A549 treated with DMSO at 1 μM for 4 hours (cell line): Measurements from ENCODE around the gene STMN3. TPM values are rescaled to one million over a fixed set of nuclear protein-coding genes. Genes with fewer than 3 reads are reported as not detected.

Experiments
- total RNA-seq: library from RNA; stranded (reverse); fragments of 200-300 nt; extraction: Qiagen RNA extraction; gene quantifications from 5 replicates; pipeline ENCODE4 v1.2.3, GENCODE V29; 2022; ENCODE audit warnings: low read depth

Gene STMN3
- total RNA-seq: 7.5 to 11.4 TPM (median 9.0 TPM) in 5 replicates

GRCh38 chr20:63653041-63653973, at the start of gene STMN3:
TSS of gene STMN3 (minus strand) at chr20:63653424. CDS start at chr20:63653345, 79 bp downstream.

DNA sequence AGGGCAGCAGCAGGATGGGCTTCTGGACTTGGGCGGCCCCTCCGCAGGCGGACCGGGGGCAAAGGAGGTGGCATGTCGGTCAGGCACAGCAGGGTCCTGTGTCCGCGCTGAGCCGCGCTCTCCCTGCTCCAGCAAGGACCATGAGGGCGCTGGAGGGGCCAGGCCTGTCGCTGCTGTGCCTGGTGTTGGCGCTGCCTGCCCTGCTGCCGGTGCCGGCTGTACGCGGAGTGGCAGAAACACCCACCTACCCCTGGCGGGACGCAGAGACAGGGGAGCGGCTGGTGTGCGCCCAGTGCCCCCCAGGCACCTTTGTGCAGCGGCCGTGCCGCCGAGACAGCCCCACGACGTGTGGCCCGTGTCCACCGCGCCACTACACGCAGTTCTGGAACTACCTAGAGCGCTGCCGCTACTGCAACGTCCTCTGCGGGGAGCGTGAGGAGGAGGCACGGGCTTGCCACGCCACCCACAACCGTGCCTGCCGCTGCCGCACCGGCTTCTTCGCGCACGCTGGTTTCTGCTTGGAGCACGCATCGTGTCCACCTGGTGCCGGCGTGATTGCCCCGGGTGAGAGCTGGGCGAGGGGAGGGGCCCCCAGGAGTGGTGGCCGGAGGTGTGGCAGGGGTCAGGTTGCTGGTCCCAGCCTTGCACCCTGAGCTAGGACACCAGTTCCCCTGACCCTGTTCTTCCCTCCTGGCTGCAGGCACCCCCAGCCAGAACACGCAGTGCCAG, 43.6 kb upstream of the STMN3 start, which contains the start of gene TNFRSF6B:
Gene TNFRSF6B, plus strand, starts transcription at position 25 of the 729 bp plus-strand sequence. Its CDS starts 116 bp downstream, at position 141.

DNA sequence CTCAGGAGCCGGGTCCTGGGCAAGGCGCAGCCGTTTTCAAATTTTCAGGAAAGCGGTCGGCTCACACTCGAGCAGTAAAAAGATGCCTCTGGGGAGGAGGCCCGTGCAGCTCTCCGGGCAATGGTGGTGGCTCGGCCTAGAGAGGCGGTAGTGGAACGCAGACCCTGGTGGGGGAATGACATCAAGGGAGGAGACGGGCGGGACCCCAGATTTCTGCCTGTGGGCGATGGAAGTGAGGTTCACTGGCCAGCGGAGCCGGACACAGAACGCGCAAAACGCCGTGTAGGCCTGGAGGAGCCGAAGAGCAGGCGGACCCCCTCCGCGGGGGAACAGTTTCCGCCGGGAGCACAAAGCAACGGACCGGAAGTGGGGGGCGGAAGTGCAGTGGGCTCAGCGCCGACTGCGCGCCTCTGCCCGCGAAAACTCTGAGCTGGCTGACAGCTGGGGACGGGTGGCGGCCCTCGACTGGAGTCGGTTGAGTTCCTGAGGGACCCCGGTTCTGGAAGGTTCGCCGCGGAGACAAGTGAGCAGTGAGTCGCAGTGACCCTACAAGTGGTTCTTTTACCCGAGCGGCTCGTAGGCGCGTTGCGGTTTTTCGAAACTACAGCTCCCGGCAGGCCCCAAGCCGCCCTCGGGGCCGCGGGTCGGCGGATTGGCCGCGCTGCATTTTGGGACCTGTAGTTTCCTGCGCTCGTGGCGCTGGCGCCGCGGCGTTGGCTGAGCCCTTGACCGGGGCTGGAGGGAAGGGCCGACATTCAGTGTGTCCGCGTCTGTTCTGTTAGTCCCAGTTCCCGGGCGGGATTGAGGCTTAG, 4.9 kb upstream of the STMN3 start, which contains the start of gene RTEL1:
Gene RTEL1, plus strand, starts transcription at position 376 of the 812 bp plus-strand sequence. CDS start 1,091 bp downstream, outside the sequence.

DNA sequence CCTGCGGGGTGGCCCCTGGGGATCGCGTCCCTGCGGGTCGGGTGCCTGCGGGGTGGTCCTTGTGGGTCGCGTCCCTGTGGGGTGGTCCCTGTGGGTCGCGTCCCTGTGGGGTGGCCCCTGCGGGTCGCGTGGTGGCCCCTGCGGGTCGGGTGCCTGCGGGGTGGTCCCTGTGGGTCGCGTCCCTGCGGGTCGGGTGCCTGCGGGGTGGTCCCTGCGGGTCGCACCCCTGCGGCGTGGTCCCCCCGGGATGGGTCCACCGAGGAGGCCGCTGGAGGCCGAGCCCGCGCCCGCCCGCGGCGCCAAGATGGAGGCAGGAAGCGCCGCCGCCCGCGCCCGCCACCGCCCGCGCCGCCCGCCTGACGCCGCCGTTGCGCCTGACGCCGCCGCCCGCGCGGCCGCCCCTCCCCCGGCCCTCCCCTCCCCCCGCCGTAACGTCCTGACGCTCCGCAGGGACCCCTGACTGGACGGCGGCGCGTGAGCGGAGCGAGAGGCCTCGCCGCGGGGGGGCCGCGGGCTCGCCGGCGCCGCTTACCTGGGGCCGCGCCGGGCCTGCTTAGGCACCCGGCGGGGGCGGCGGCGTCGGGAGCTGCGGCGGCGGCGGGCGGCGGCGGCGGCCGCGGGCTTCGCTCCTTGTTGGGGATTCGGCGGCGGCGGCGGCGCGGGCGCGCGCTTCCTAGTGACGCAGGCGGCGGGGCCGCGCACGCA, 26.6 kb downstream of the STMN3 start, which contains the start of gene GMEB2:
Gene GMEB2, minus strand, starts transcription at position 678 of the 705 bp plus-strand sequence. CDS start 7,704 bp downstream, outside the sequence.

Other genes starting within 250 kb of the STMN3 start
- 0.47 to 0.86 TPM (median 0.75 TPM) in 5 replicates for gene KCNQ2, start 180.8 kb downstream of the STMN3 start, total RNA-seq
- gene EEF1A2, start 154.3 kb downstream of the STMN3 start, total RNA-seq: 128 to 177 TPM (median 145 TPM) in 5 replicates
- gene PPDPF, start 132.7 kb downstream of the STMN3 start, total RNA-seq: 248 to 342 TPM (median 288 TPM) in 5 replicates
- gene PTK6, start 116.0 kb downstream of the STMN3 start, total RNA-seq: 2.1 to 3.1 TPM (median 2.5 TPM) in 5 replicates
- gene SRMS, start 105.7 kb downstream of the STMN3 start, total RNA-seq: 0.06 TPM in 1 of 5 replicates, not detected in the others
- gene FNDC11, start 99.3 kb downstream of the STMN3 start, total RNA-seq: 0.07 to 0.20 TPM (median 0.16 TPM) in 5 replicates
- gene HELZ2, start 79.2 kb downstream of the STMN3 start, total RNA-seq: 7.3 to 11.0 TPM (median 9.5 TPM) in 5 replicates
- 8.9 to 12.1 TPM (median 11.2 TPM) in 5 replicates for gene GMEB2, start 26.3 kb downstream of the STMN3 start, total RNA-seq
- gene RTEL1, start 4.9 kb upstream of the STMN3 start, total RNA-seq: 5.3 to 8.8 TPM (median 7.0 TPM) in 5 replicates
- 0.81 to 1.1 TPM (median 1.0 TPM) in 4 of 5 replicates, not detected in the other for gene TNFRSF6B, start 43.2 kb upstream of the STMN3 start, total RNA-seq
- gene ARFRP1, start 54.6 kb upstream of the STMN3 start, total RNA-seq: 27.9 to 37.6 TPM (median 32.6 TPM) in 5 replicates
- 24.0 to 30.5 TPM (median 27.2 TPM) in 5 replicates for gene ZGPAT, start 54.6 kb upstream of the STMN3 start, total RNA-seq
- gene LIME1, start 83.2 kb upstream of the STMN3 start, total RNA-seq: 3.4 to 11.6 TPM (median 8.1 TPM) in 5 replicates
- 60.9 to 99.3 TPM (median 87.7 TPM) in 5 replicates for gene SLC2A4RG, start 86.4 kb upstream of the STMN3 start, total RNA-seq
- gene ZBTB46, start 177.8 kb upstream of the STMN3 start, total RNA-seq: 0.50 to 0.94 TPM (median 0.77 TPM) in 5 replicates
- 0.05 TPM in 1 of 5 replicates, not detected in the others for gene ABHD16B, start 208.1 kb upstream of the STMN3 start, total RNA-seq
- gene TPD52L2, start 211.8 kb upstream of the STMN3 start, total RNA-seq: 119 to 136 TPM (median 132 TPM) in 5 replicates
- gene DNAJC5, start 241.7 kb upstream of the STMN3 start, total RNA-seq: 26.4 to 31.6 TPM (median 31.2 TPM) in 5 replicates